ENCODE measurements around the gene MAP3K9. TPM values are rescaled to one million over a fixed set of nuclear protein-coding genes. Genes with fewer than 3 reads are reported as not detected.
"Not testable (repeated sequence)": the region's sequence is repeated elsewhere in the genome, so short reads cannot be mapped to it uniquely, and the experiment has no call there.

MAP3K9 gene
- total RNA-seq (2014; rRNA removed; shearing (Covaris generic)): 2.7 and 3.0 TPM in 2 replicates

- DNase-seq (ENCODE audit: low spot score): peak; percentile 96
Observed at GRCh38 chr14:70809225-70810219, at the start of gene MAP3K9. MAP3K9 (minus strand) TSS chr14:70809513; CDS start chr14:70809171, 342 bp downstream.

- DNase-seq (ENCODE audit: low spot score): no peak
Observed at GRCh38 chr14:70858641-70859040, 49.3 kb upstream of the MAP3K9 start.

DNA sequence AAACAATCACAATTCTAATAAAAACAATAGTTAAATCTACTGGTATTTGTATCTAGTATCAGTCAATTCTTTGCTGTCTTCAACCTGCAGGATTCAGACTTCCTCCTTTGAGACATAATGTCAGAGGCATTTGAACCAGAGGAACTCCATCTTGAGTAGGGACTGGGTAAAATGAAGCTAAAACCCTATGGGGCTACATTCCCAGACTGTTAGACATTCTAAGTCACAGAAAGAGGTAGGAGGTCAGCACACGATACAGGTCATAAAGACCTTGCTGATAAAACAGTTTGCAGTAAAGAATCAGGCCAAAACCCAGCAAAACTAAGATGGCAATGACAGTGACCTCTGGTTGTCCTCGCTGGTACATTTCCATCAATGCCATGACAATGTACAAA is 48.2 kb upstream of the MAP3K9 start:
- no peak for DNase-seq (ENCODE audit: low spot score)

- DNase-seq (ENCODE audit: low spot score): peak; percentile 59
Observed at GRCh38 chr14:70856851-70857495, 47.7 kb upstream of the MAP3K9 start.

GRCh38 chr14:70855486-70855885 is 46.2 kb upstream of the MAP3K9 start:
- no peak for DNase-seq (ENCODE audit: low spot score)

- not testable (repeated sequence) for DNase-seq (ENCODE audit: low spot score)
Observed at GRCh38 chr14:70853658-70854057, 44.3 kb upstream of the MAP3K9 start.

GRCh38 chr14:70847406-70848090 is 38.2 kb upstream of the MAP3K9 start:
- DNase-seq (ENCODE audit: low spot score): no peak

GRCh38 chr14:70845601-70846000 is 36.3 kb upstream of the MAP3K9 start:
- DNase-seq (ENCODE audit: low spot score): no peak

- no peak for DNase-seq (ENCODE audit: low spot score)
Observed at GRCh38 chr14:70842851-70843462, 33.6 kb upstream of the MAP3K9 start.

DNA sequence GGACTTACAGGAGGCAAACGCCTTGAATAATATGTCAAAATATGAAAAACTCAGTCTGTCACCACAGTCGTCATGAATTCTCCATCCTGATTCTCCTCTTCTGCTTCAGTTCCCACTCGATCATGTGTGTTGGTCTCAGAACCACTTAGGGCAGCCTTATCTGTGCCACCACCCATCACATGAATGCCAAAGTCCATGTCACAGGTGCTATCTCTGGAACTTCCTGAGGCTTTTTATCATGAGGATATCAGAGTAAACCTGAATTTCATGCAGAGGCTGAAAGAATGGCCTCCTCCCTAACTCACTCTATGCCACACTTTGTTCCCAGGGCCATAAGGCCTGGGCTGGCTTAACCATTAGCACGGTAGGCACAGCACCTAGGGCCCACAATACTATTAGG is 28.8 kb upstream of the MAP3K9 start:
- DNase-seq (ENCODE audit: low spot score): no peak

DNA sequence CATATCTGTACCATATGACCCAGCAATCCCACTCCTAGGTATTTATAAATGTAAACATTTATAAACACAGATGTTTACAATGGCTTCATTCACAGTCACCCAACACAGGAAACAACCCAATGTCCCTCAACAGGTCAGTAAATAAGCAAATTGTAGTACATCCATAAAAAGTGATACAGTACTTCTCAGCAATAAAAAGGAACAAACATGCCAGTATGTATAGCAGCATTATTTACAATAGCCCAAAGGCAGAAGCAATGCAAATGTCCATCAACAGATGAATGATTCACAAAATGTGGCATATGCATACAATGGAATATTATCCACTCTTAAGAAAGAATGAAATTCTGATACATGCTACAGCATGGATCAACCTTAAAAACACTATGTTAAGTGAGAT is 27.6 kb upstream of the MAP3K9 start:
- no peak for DNase-seq (ENCODE audit: low spot score)

DNA sequence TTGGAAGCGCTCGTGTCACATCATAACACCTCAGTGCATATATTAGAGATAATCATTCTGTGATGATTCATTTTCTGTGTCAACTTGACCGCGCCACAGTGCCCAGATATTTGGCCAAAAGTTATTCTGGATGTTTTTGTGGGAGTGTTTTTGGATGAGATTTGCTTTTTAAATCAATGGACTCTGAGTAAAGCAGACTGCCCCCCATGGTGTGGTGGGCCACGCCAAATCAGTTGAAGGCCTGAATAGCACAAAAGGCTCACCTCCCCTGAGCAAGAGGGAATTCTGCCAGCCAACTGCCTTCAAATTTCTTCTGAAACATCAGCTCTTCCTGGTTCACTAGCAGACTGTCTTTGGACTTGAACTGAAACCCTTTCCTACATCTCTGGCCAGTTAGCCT is 24.6 kb upstream of the MAP3K9 start:
- no peak for DNase-seq (ENCODE audit: low spot score)

- no peak for DNase-seq (ENCODE audit: low spot score)
Observed at GRCh38 chr14:70832561-70833305, 23.4 kb upstream of the MAP3K9 start.

- no peak for DNase-seq (ENCODE audit: low spot score)
Observed at GRCh38 chr14:70830998-70831781, 21.9 kb upstream of the MAP3K9 start.

GRCh38 chr14:70828188-70828587 is 18.9 kb upstream of the MAP3K9 start:
- no peak for DNase-seq (ENCODE audit: low spot score)

- no peak for DNase-seq (ENCODE audit: low spot score)
Observed at GRCh38 chr14:70827752-70828151, 18.4 kb upstream of the MAP3K9 start.

DNA sequence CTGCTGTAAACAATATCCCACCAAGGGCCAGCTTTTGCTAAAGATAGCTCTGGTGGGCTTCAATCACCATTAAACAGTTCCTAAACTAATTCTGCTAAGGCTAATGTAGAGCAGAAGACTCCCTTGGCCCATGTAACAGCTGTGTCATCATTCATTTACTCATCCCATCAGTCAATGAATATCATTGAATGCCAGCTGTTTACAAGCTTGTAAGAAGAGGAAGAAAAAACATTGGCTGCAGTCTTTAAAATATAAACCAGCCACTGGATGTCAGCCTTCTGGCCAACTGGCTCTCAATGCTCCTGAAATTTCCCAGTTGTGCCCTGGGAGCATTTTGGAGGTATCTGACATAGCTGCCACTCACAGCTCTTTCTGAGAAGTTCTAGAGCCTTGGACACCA is 18.0 kb upstream of the MAP3K9 start:
- DNase-seq (ENCODE audit: low spot score): no peak

DNA sequence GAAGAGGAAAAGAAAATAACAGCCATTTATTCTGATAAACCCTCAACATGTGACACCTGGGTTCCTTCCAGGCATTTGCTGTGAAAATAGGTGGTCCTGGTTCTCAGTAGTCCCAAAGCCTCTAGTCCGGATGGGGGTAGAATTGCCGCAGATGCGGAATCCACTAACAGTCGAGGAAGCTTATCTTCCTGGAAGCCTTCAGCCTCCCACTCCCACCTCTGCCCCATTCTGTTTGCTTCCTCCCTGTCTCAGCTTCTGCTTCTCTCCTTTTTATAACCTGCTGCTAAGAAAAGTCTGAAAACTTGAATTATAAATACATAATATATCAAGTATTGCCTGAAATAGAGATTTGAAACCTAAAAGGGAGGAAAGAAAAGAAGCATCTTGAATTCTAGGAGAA is 14.0 kb upstream of the MAP3K9 start:
- no peak for DNase-seq (ENCODE audit: low spot score)

GRCh38 chr14:70822530-70823185 is 13.3 kb upstream of the MAP3K9 start:
- DNase-seq (ENCODE audit: low spot score): no peak

Measured in H4 (cell line).